Measurements from ENCODE around the gene ITGB6. TPM values are rescaled to one million over a fixed set of nuclear protein-coding genes. Genes with fewer than 3 reads are reported as not detected.

ITGB6 gene
- total RNA-seq, 2 experiments from 2014 or later, result not detected

GRCh38 chr2:160053946-160054345 is 146.1 kb downstream of the ITGB6 start:
- Mint-ChIP-seq H3K4me3 (no peak overlapping the region), H3K36me3 (ENCODE audit: low read depth) (no peaks in the 10 kb centered on the region), H3K27me3 (peaks cover 22% of the 10 kb centered on the region), H3K27ac (no peak overlapping the region), H3K9me3 (no peaks in the 10 kb centered on the region), H3K4me1 (peaks cover 9% of the 10 kb centered on the region)
- ChIA-PET POLR2A (no interaction called here), CTCF (no interaction called here)
- no peak for DNase-seq

- CTCF ChIA-PET, result no interaction called here
Measured at GRCh38 chr2:160052531-160052930, 147.5 kb downstream of the ITGB6 start.

GRCh38 chr2:160051371-160051800 is 148.7 kb downstream of the ITGB6 start:
- Mint-ChIP-seq H3K9me3 (no peaks in the 10 kb centered on the region), H3K27me3 (peaks cover 14% of the 10 kb centered on the region), H3K36me3 (ENCODE audit: low read depth) (no peaks in the 10 kb centered on the region), H3K4me1 (peaks cover 9% of the 10 kb centered on the region), H3K27ac (no peak overlapping the region), H3K4me3 (no peak overlapping the region)
- POLR2A ChIA-PET, result no interaction called here
- DNase-seq, result no peak
- CTCF ChIA-PET, result no interaction called here

More at GRCh38 chr2:160052531-160052930, 147.5 kb downstream of the ITGB6 start:
- Mint-ChIP-seq H3K27me3 (peaks cover 14% of the 10 kb centered on the region), H3K9me3 (no peaks in the 10 kb centered on the region), H3K4me3 (no peak overlapping the region), H3K36me3 (ENCODE audit: low read depth) (no peaks in the 10 kb centered on the region), H3K4me1 (peaks cover 9% of the 10 kb centered on the region), H3K27ac (no peak overlapping the region)
- POLR2A ChIA-PET, result no interaction called here
- DNase-seq, result no peak

GRCh38 chr2:160050147-160050546 is 149.9 kb downstream of the ITGB6 start:
- H3K27ac Mint-ChIP-seq, result no peak overlapping the region
- H3K4me3 Mint-ChIP-seq, result no peak overlapping the region
- CTCF ChIA-PET, result no interaction called here
- H3K36me3 Mint-ChIP-seq (ENCODE audit: low read depth), result no peaks in the 10 kb centered on the region
- DNase-seq, result no peak
- peaks cover 9% of the 10 kb centered on the region for H3K4me1 Mint-ChIP-seq
- POLR2A ChIA-PET, result no interaction called here
- H3K27me3 Mint-ChIP-seq, result peaks cover 14% of the 10 kb centered on the region
- H3K9me3 Mint-ChIP-seq, result no peaks in the 10 kb centered on the region

Other genes starting within 250 kb of the ITGB6 start
- not detected for gene PLA2R1, start 137.7 kb downstream of the ITGB6 start, total RNA-seq